ENCODE data around the gene ZNF493. TPM values are rescaled to one million over a fixed set of nuclear protein-coding genes. Genes with fewer than 3 reads are reported as not detected.
A peak's percentile ranks its signal among the peaks of the same experiment; 100 is the strongest.

ZNF493 gene
- total RNA-seq, 2 experiments from 2014 or later = 15.7 to 17.5 TPM

DNA sequence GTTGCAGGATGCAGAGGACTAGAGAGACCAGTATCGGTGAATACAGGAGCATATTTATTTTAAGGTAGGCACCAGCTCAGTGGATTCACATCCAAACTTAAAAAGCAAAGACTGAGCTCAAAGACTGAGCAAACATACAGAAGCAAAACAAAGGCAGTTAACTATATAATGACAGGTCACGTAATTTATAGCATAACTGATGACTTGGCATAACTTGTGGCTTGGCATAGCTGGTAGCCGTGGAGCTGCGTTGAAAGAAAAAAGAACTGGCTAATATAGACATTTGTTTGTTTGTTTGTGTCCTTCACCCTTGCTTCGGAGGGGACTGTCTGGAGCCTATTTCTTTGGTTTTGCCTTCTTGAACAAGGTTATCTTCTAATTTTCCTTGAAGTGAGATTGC is 33.7 kb downstream of the ZNF493 start:
- Mint-ChIP-seq H3K27ac (no peak overlapping the region), H3K4me3 (no peak overlapping the region), H3K4me1 (no peaks in the 10 kb centered on the region), H3K36me3 (ENCODE audit: low read depth) (peaks cover 2% of the 10 kb centered on the region), H3K27me3 (no peaks in the 10 kb centered on the region), H3K9me3 (peaks cover 35% of the 10 kb centered on the region)
- ChIA-PET CTCF (no interaction called here), POLR2A (no interaction called here)
- no peak for DNase-seq

DNA sequence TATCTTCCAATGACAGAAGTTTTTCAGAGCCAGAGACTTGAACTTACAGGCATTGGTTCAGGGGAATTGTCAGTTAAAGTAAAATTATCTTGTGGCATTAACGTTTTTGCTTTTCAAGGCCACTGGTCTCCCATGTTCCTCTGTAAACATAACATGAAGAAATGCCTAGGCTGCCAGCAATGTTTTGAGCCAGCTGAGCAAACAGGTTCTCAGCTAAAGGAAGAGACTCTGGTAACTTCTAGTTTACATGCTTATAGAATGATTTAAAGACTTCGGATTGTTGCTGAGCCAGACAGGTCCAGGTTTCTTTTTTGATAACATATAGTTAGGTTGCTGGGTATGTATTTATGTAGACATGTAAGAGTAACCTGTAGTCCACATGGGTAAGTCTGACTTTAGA is 35.7 kb downstream of the ZNF493 start:
- H3K9me3 Mint-ChIP-seq = peaks cover 33% of the 10 kb centered on the region
- CTCF ChIA-PET = no interaction called here
- no peaks in the 10 kb centered on the region for H3K4me1 Mint-ChIP-seq
- H3K4me3 Mint-ChIP-seq = no peak overlapping the region
- DNase-seq = no peak
- no peaks in the 10 kb centered on the region for H3K36me3 Mint-ChIP-seq (ENCODE audit: low read depth)
- H3K27me3 Mint-ChIP-seq = no peaks in the 10 kb centered on the region
- H3K27ac Mint-ChIP-seq = no peak overlapping the region
- POLR2A ChIA-PET = no interaction called here

DNA sequence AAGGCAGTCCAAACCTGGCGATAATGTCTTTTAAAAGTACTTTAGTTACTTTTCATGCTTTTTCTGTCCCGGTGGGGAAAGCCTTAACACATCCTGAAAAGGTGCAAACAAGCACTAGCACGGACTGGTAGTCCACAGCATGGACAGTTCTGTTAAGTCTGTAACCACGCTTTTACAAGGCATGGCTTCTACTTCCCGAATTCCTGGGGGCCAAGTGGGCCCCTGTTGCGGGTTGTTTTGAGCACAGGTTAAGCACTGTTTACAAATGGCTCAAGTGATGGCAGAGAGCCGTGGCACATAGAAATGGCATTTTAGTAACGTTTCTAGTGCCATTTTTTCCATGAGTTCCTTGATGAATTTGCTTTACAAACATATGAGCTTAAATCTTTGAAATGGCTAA is 37.6 kb downstream of the ZNF493 start:
- H3K4me1 Mint-ChIP-seq = no peaks in the 10 kb centered on the region
- H3K9me3 Mint-ChIP-seq = peaks cover 41% of the 10 kb centered on the region
- no peaks in the 10 kb centered on the region for H3K27me3 Mint-ChIP-seq
- DNase-seq = no peak
- H3K27ac Mint-ChIP-seq = no peak overlapping the region
- POLR2A ChIA-PET = no interaction called here
- H3K36me3 Mint-ChIP-seq (ENCODE audit: low read depth) = no peaks in the 10 kb centered on the region
- H3K4me3 Mint-ChIP-seq = no peak overlapping the region
- CTCF ChIA-PET = no interaction called here

DNA sequence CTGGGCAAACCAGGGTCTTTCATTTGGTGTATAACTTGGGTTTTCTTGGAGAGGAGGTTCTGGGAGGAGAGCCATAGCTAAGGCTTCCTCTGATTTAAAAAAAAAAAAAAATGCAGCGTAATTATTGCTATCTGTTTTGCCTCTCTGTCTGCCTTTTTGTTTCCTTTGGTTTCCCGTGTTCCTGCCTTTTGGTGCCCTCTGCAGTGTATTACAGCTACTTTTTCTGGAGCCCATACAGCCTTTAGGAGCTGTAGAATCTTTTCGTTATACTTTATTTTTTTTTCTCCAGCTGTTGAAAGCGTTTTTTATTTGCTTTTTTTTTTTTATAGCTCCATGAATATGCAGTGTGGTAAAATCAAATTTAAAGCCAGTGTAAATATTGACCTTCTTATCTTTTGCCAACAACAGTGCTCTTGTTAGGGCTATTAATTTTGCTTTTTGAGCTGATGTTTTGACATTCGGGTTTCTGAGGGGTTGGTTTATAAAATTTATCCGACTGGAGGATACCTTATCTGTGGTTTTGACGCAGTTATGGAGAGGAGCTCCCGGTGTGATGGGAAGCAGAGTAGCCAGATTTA is 38.1 kb downstream of the ZNF493 start:
- Mint-ChIP-seq H3K36me3 (ENCODE audit: low read depth) (no peaks in the 10 kb centered on the region), H3K9me3 (peaks cover 46% of the 10 kb centered on the region), H3K27ac (no peak overlapping the region), H3K4me3 (no peak overlapping the region), H3K4me1 (no peaks in the 10 kb centered on the region), H3K27me3 (no peaks in the 10 kb centered on the region)
- DNase-seq = no peak
- ChIA-PET POLR2A (no interaction called here), CTCF (no interaction called here)

DNA sequence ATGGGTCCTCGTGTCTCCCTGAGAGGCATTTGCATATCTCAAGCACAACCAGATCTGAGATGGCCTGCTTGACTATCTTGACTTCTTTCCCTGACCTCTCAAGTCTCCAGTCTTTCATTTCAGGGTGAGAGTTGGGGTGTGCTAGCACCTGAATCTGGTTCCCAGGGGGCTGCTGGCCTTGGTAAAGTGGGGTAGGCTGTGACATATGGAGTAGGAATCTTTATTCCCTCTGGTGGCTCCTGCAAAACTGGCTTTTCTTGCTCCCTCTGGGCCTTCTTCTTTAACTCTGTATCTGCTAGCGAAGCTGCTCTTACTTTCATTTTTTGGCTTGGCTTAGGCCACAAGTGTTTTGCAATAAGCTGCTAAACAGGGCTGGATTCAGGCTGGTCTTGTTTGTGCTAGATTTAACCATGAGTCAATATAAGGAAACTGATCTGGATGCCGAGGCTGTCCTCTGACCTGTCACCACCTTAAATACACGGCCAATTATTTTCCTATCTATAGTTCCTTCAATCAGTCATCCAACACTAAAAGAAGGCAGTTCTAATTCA is 42.3 kb downstream of the ZNF493 start:
- no peak for DNase-seq

DNA sequence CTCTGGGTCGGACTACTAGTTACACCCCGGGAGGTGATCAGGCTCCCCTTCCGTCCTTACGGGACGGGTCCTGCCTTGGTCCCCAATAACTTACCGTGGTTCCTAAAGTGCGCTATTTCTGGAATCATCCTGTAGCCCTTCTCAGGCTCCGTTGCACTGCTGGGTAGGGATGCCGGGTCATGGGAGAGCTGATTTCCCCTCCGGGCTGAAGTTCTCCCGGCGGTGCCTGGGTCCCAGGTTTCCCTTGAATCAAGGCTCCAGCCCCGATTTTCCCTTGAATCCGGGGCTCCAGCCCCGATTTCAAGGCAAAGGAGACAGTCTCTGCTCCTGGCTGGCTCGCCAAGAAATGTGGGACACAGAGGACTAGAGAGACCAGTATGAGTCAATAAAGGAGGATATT is 43.4 kb downstream of the ZNF493 start:
- CTCF ChIA-PET = no interaction called here
- H3K27me3 Mint-ChIP-seq = no peaks in the 10 kb centered on the region
- no peak for DNase-seq
- POLR2A ChIA-PET = no interaction called here
- no peaks in the 10 kb centered on the region for H3K4me1 Mint-ChIP-seq
- no peak overlapping the region for H3K27ac Mint-ChIP-seq
- peaks cover 40% of the 10 kb centered on the region for H3K9me3 Mint-ChIP-seq
- no peak overlapping the region for H3K4me3 Mint-ChIP-seq
- H3K36me3 Mint-ChIP-seq (ENCODE audit: low read depth) = no peaks in the 10 kb centered on the region

More for the DNA sequence above, 42.3 kb downstream of the ZNF493 start:
- Mint-ChIP-seq H3K36me3 (ENCODE audit: low read depth) (no peaks in the 10 kb centered on the region), H3K27me3 (no peaks in the 10 kb centered on the region), H3K27ac (no peak overlapping the region), H3K4me1 (no peaks in the 10 kb centered on the region), H3K4me3 (no peak overlapping the region), H3K9me3 (peaks cover 39% of the 10 kb centered on the region)
- POLR2A ChIA-PET = no interaction called here
- CTCF ChIA-PET = no interaction called here

DNA sequence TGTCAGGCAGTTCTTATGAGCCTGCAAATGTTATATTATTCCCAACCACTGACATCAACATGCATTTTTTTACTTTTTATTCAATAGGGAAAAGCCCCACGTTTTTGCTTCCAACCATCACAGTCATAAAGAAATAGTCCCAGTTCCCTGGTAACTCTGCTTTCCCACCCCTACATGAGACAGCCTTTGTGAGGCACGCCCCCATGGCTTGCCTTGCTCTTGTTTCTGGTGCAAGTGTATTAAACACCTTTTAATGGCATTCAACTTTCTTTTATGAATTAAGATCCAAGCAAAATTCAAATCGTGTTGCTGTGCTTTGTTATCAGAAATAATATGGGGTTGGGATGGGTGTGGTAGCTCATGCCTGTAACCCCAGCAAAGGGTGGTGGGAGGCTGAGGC is 54.3 kb downstream of the ZNF493 start:
- ChIA-PET CTCF (no interaction called here), POLR2A (no interaction called here)
- Mint-ChIP-seq H3K4me3 (no peak overlapping the region), H3K9me3 (peaks cover 36% of the 10 kb centered on the region), H3K27me3 (no peaks in the 10 kb centered on the region), H3K4me1 (no peaks in the 10 kb centered on the region), H3K36me3 (ENCODE audit: low read depth) (peaks cover 4% of the 10 kb centered on the region), H3K27ac (no peak overlapping the region)
- no peak for DNase-seq

DNA sequence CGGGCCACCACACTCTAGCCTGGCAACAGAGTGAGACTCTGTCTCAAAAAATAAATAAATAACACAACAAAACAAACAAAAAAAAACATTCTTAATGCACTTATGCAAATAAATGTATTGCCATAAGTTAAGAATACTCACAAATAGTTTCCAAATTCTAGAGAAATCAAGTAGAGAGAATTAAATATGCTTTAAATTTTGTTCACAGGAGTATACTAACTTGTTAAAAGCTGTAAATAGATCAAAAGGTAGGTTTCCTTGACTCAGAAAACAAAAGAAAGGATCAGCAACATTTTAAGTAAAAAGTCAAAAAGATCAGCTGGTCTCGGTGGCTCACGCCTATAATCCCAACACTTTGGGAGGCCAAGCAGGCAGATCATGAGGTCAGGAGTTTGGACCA is 58.0 kb downstream of the ZNF493 start:
- Mint-ChIP-seq H3K9me3 (peaks cover 22% of the 10 kb centered on the region), H3K36me3 (ENCODE audit: low read depth) (no peaks in the 10 kb centered on the region), H3K4me1 (no peaks in the 10 kb centered on the region), H3K4me3 (no peak overlapping the region), H3K27ac (no peak overlapping the region), H3K27me3 (no peaks in the 10 kb centered on the region)
- DNase-seq = no peak
- ChIA-PET POLR2A (no interaction called here), CTCF (no interaction called here)

DNA sequence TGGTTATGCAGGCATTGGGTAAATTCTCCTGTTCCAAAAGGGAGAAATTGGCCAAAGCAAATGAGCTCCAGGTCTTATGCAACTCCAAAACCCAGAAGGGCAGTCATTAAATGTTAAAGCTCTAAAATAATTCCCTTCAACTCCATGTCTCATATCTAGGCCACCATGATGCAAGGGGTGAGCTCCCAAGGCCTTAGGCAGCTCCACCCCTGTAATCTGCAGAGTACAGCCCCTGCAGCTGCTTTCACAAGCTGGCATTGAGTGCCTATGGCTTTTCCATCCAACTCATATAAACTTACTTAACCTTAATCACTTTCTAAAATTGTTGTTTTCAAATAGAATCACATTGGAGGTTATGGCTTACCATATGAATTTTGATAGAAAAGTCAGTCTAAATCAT is 63.8 kb downstream of the ZNF493 start:
- Mint-ChIP-seq H3K27ac (no peak overlapping the region), H3K9me3 (peaks cover 27% of the 10 kb centered on the region), H3K36me3 (ENCODE audit: low read depth) (peaks cover 15% of the 10 kb centered on the region), H3K27me3 (no peaks in the 10 kb centered on the region), H3K4me3 (no peak overlapping the region), H3K4me1 (peaks cover 4% of the 10 kb centered on the region)
- DNase-seq = no peak
- CTCF ChIA-PET = no interaction called here
- POLR2A ChIA-PET = interaction anchor here (0.6 kb wide), 1 partner anchor 13 kb away, joined by 4 read pairs; no protein-coding TSS in a partner anchor

DNA sequence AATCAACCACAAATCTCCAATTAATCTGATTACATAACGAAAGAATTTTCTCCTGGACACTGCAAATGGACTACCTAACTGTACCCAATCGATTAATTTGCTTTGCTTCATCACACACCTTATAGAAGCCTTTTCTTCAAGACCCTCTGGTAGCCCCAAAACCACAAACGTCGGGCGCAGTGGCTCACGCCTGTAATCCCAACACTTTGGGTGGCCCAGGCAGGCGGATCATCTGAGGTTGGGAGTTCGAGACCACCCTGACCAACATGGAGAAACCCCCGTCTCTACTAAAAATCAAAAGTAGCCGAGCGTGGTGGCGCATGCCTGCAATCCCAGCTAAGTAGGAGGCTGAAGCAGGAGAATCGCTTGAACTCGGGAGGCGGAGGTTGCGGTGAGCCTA is 65.6 kb downstream of the ZNF493 start:
- no peaks in the 10 kb centered on the region for H3K27me3 Mint-ChIP-seq
- H3K27ac Mint-ChIP-seq = no peak overlapping the region
- H3K4me1 Mint-ChIP-seq = peaks cover 4% of the 10 kb centered on the region
- POLR2A ChIA-PET = interaction anchor here (0.9 to 2.3 kb wide), 2 partner anchors 12 to 65 kb away, joined by 3 to 14 read pairs; partner anchors contain the start of gene ZNF493
- CTCF ChIA-PET = no interaction called here
- H3K36me3 Mint-ChIP-seq (ENCODE audit: low read depth) = peaks cover 15% of the 10 kb centered on the region
- H3K4me3 Mint-ChIP-seq = no peak overlapping the region
- peaks cover 22% of the 10 kb centered on the region for H3K9me3 Mint-ChIP-seq
- DNase-seq = no peak

DNA sequence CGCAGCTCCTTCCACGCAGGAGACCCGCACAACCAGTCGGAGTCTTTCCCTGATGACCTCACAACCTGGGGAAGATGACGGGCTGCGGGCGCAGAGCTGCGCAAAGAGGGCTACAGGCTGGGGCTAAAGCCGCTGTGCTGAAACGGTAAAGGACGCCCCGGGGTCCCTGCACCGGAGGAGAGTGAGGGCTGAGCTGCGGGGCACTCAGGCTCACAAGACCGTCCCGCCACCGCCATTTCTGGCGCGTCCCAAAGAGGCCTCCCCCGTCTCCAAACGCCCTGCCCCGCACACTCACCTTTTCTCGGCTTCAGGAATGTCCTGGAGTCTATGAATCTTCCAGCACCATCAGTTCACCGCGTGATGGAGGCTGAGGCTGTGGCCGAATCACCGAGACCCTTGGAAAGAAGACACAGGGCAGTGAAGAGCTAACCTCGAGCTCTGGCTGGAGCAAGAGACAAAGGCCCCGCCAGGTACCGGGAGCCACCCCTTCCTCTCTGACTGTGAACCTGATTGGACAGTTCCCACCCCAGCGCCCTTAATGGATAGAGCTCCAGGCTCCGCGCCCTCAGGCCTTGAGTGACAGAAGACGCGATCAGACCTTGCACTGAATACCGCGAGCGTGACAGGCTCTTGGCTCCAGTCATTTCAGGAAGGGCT is 66.6 kb downstream of the ZNF493 start:
- Mint-ChIP-seq H3K4me3 (peak overlapping the region; percentile 71), H3K9me3 (peaks cover 23% of the 10 kb centered on the region), H3K4me1 (peaks cover 4% of the 10 kb centered on the region), H3K36me3 (ENCODE audit: low read depth) (peaks cover 15% of the 10 kb centered on the region), H3K27me3 (no peaks in the 10 kb centered on the region), H3K27ac (peak overlapping the region; percentile 26)
- ChIA-PET POLR2A (interaction anchor here (0.7 to 2.3 kb wide), 4 partner anchors 11 to 530 kb away, joined by 3 to 14 read pairs (median 3); partner anchors contain the start of gene ZNF493), CTCF (no interaction called here)
- DNase-seq = peak; percentile 39

DNA sequence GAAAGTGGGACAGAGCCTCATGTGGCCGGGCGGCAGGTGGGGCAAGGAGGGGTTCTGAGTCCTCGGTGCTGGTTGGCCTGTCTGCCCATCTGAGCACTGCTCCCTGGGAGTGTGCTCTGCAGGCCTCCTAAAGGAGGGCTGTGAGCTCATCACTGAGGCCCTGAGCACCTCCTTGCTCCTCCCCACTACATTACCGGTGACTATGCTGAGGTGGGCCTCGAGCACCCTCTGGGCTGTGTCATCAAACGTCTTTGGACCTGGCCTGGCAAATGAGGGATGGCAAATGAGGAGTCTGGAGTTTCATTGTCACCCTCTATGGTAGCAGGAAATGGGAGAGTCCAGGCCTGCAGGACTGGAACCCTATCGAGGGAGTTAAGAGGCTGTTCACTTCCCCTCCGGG is 69.7 kb downstream of the ZNF493 start:
- Mint-ChIP-seq H3K27me3 (no peaks in the 10 kb centered on the region), H3K36me3 (ENCODE audit: low read depth) (peaks cover 10% of the 10 kb centered on the region), H3K4me3 (no peak overlapping the region), H3K9me3 (peaks cover 20% of the 10 kb centered on the region), H3K4me1 (peaks cover 4% of the 10 kb centered on the region), H3K27ac (no peak overlapping the region)
- CTCF ChIA-PET = no interaction called here
- POLR2A ChIA-PET = no interaction called here
- DNase-seq = no peak

DNA sequence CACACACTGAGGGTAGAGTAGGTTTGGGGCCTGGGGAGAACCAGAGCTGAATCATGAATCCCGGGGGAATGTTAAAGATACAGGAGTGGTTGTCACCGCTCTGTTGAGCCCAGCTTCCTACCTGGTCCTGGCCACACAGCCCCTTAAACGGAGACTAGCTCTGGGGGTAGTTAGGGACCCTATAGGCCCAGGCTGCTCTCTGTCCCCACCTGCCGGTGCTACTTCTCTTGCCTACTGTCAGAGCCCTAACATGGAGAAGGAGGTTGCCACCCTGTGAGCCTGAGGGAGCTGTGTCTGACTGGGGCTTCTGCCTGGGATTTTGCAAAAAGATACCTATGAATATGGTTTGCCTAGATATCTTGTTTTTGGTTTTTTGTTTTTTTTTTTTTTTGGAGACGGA is 71.9 kb downstream of the ZNF493 start:
- POLR2A ChIA-PET = no interaction called here
- H3K9me3 Mint-ChIP-seq = peaks cover 10% of the 10 kb centered on the region
- H3K4me3 Mint-ChIP-seq = no peak overlapping the region
- no peak for DNase-seq
- no peaks in the 10 kb centered on the region for H3K27me3 Mint-ChIP-seq
- CTCF ChIA-PET = no interaction called here
- H3K4me1 Mint-ChIP-seq = peaks cover under 1% of the 10 kb centered on the region
- H3K36me3 Mint-ChIP-seq (ENCODE audit: low read depth) = peaks cover 2% of the 10 kb centered on the region
- H3K27ac Mint-ChIP-seq = no peak overlapping the region

DNA sequence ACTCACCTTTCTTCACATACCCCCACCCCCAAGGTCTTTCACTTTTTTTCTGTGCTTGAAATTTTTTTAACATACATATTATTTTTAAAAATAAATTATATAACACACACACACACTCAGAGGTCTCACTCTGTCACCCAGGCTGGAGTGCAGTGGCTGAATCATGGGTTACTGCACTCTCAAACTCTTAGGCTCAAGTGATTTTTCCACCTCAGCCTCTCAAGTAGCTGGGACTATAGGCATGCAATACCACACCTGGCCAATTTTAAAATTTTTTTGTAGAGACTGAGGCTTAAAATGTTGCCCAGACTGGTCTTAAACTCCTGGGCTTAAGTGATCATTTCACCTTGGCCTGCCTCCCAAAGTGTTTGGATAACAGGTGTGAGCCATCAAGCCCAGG is 75.6 kb downstream of the ZNF493 start:
- no peaks in the 10 kb centered on the region for H3K36me3 Mint-ChIP-seq (ENCODE audit: low read depth)
- H3K27me3 Mint-ChIP-seq = no peaks in the 10 kb centered on the region

More for the DNA sequence above, 75.6 kb downstream of the ZNF493 start:
- no peak overlapping the region for H3K4me3 Mint-ChIP-seq
- peaks cover 16% of the 10 kb centered on the region for H3K9me3 Mint-ChIP-seq
- POLR2A ChIA-PET = interaction anchor here (3.7 kb wide), 1 partner anchor 9 kb away, joined by 14 read pairs; no protein-coding TSS in a partner anchor
- H3K4me1 Mint-ChIP-seq = peaks cover 1% of the 10 kb centered on the region
- H3K27ac Mint-ChIP-seq = no peak overlapping the region
- CTCF ChIA-PET = no interaction called here
- no peak for DNase-seq

Measured in activated CD4-positive, alpha-beta memory T cell treated with anti-CD3 and anti-CD28 coated beads, Interleukin-2, amount 10 ng/mL, durations not matched to agents 7 days and 5 days (primary cell).